CD4-positive, CD25-positive, alpha-beta regulatory T cell (primary cell): ENCODE data around the gene SATB2. TPM values are rescaled to one million over a fixed set of nuclear protein-coding genes. Genes with fewer than 3 reads are reported as not detected.

Source experiments
- ATAC-seq, 2 donors: fragments of 150-1000 bp; cut with Tn5 transposase; one replicate each; pipeline ENCODE4 v1.10.0; 2021; ENCODE audit warnings: low read depth in 2 of 2, moderate number of reproducible peaks in 2 of 2, moderate library complexity in 1 of 2
- DNase-seq, 3 donors: peaks; one replicate each; pipeline versions ENCODE4 v3.0.0 to v3.0.0-alpha.2; 2012 to 2022; ENCODE audit warnings: mixed read lengths in 1 of 3
- H3K27ac ChIP-seq: one replicate; pipeline ENCODE4 v1.7.0; 2013; ENCODE audit warnings: mild to moderate bottlenecking, low read length; ENCODE audit not compliant: insufficient read depth, poor library complexity, severe bottlenecking
- H3K27me3 ChIP-seq: one replicate; pipeline ENCODE4 v1.7.0; 2013; ENCODE audit warnings: low read length; ENCODE audit not compliant: control insufficient read depth, insufficient read depth
- H3K36me3 ChIP-seq: one replicate; pipeline ENCODE4 v1.7.0; 2013; ENCODE audit warnings: mild to moderate bottlenecking, low read length, moderate library complexity; ENCODE audit not compliant: control insufficient read depth, insufficient read depth
- H3K4me1 ChIP-seq: 2 replicates; pipeline ENCODE4 v1.7.0; 2013; ENCODE audit warnings: mild to moderate bottlenecking, low read length; ENCODE audit not compliant: insufficient read depth, control insufficient read depth, poor library complexity, severe bottlenecking
- H3K4me3 ChIP-seq: one replicate; pipeline ENCODE4 v1.7.0; 2013; ENCODE audit warnings: low read depth, mild to moderate bottlenecking, low read length, moderate library complexity
- H3K9me3 ChIP-seq, 2 experiments: 1 replicate in 1 of 2; 2 replicates in 1 of 2; pipeline ENCODE4 v1.7.0; 2013; ENCODE audit warnings: low read length in 2 of 2, mild to moderate bottlenecking in 1 of 2, moderate library complexity in 1 of 2; ENCODE audit not compliant: control insufficient read depth in 2 of 2
- H3K27ac Mint-ChIP-seq, 3 donors: one replicate each; pipeline ENCODE4 v1.8.0; 2020 to 2022; ENCODE audit warnings: mild to moderate bottlenecking in 3 of 3, mixed read lengths in 3 of 3, moderate library complexity in 2 of 3
- H3K27me3 Mint-ChIP-seq: one replicate; pipeline ENCODE4 v1.8.0; 2022; ENCODE audit warnings: mild to moderate bottlenecking, mixed read lengths
- H3K36me3 Mint-ChIP-seq: one replicate; pipeline ENCODE4 v1.8.0; 2020; ENCODE audit warnings: mixed read lengths
- H3K4me1 Mint-ChIP-seq, 4 donors: one replicate each; pipeline ENCODE4 v1.8.0; 2020 to 2022; ENCODE audit warnings: mixed read lengths in 4 of 4, mild to moderate bottlenecking in 1 of 4
- H3K4me3 Mint-ChIP-seq, 4 donors: one replicate each; pipeline ENCODE4 v1.8.0; 2020 to 2022; ENCODE audit warnings: mild to moderate bottlenecking in 4 of 4, mixed read lengths in 4 of 4, moderate library complexity in 3 of 4
- H3K9me3 Mint-ChIP-seq, 7 donors: one replicate each; pipeline ENCODE4 v1.8.0; 2020 to 2022; ENCODE audit warnings: mixed read lengths in 7 of 7, mild to moderate bottlenecking in 3 of 7, moderate library complexity in 2 of 7
- polyA plus RNA-seq, 4 donors: library from polyadenylated mRNA; unstranded; fragments of 300-500 nt; fragmentation: Illumina TruSeq; gene quantifications; one replicate each; pipeline ENCODE4 v1.2.3, GENCODE V29; 2021
- total RNA-seq: library from RNA; stranded (reverse); gene quantifications from one replicate; pipeline ENCODE4 v1.2.3, GENCODE V29; 2022

SATB2 gene
- total and polyA plus RNA-seq, 5 donors from 2014 or later = 0.05 TPM; not detected in 4

- no peaks in the 10 kb centered on the region for H3K27me3 Mint-ChIP-seq
- no peaks in the 10 kb centered on the region for H3K36me3 Mint-ChIP-seq
- peaks cover 0 to 2% (median 0%) of the 10 kb centered on the region in 7 donors for H3K9me3 Mint-ChIP-seq
- H3K36me3 ChIP-seq = no peaks in the 10 kb centered on the region
- DNase-seq = no peak
- H3K4me3 Mint-ChIP-seq = no peak overlapping the region
- no peaks in the 10 kb centered on the region for H3K4me1 Mint-ChIP-seq
- no peak overlapping the region for H3K27ac ChIP-seq
- H3K4me3 ChIP-seq = no peak overlapping the region
- H3K9me3 ChIP-seq = no peaks in the 10 kb centered on the region
- no peak overlapping the region for H3K27ac Mint-ChIP-seq
- no peaks in the 10 kb centered on the region for H3K27me3 ChIP-seq
- H3K4me1 ChIP-seq = no peaks in the 10 kb centered on the region
- ATAC-seq = no peak
Measured at GRCh38 chr2:199325881-199326280, 131.9 kb downstream of the SATB2 start.

- Mint-ChIP-seq H3K27me3 (no peaks in the 10 kb centered on the region), H3K9me3 (no peaks in the 10 kb centered on the region), H3K4me1 (no peaks in the 10 kb centered on the region), H3K4me3 (no peak overlapping the region), H3K36me3 (no peaks in the 10 kb centered on the region), H3K27ac (no peak overlapping the region)
- no peak overlapping the region for H3K4me3 ChIP-seq
- DNase-seq (no peak), ATAC-seq (no peak)
- no peaks in the 10 kb centered on the region for H3K27me3 ChIP-seq
- no peaks in the 10 kb centered on the region for H3K9me3 ChIP-seq
- H3K36me3 ChIP-seq = no peaks in the 10 kb centered on the region
- no peaks in the 10 kb centered on the region for H3K4me1 ChIP-seq
- no peak overlapping the region for H3K27ac ChIP-seq
Measured at GRCh38 chr2:199322151-199322550, 135.6 kb downstream of the SATB2 start.

- peaks cover 0 to 3% (median 0%) of the 10 kb centered on the region in 7 donors for H3K9me3 Mint-ChIP-seq
- H3K9me3 ChIP-seq = no peaks in the 10 kb centered on the region
- H3K36me3 Mint-ChIP-seq = no peaks in the 10 kb centered on the region
- no peaks in the 10 kb centered on the region for H3K4me1 Mint-ChIP-seq
- H3K27me3 Mint-ChIP-seq = no peaks in the 10 kb centered on the region
- ATAC-seq = no peak
- H3K27ac ChIP-seq = no peak overlapping the region
- DNase-seq = no peak
- no peak overlapping the region for H3K4me3 ChIP-seq
- no peaks in the 10 kb centered on the region for H3K4me1 ChIP-seq
- H3K4me3 Mint-ChIP-seq = no peak overlapping the region
- H3K27me3 ChIP-seq = no peaks in the 10 kb centered on the region
- H3K36me3 ChIP-seq = no peaks in the 10 kb centered on the region
- H3K27ac Mint-ChIP-seq = no peak overlapping the region
Measured at GRCh38 chr2:199317646-199318045, 140.1 kb downstream of the SATB2 start.

- ATAC-seq (no peak), DNase-seq (no peak)
- H3K36me3 ChIP-seq = no peaks in the 10 kb centered on the region
- Mint-ChIP-seq H3K27me3 (no peaks in the 10 kb centered on the region), H3K4me1 (no peaks in the 10 kb centered on the region), H3K4me3 (no peak overlapping the region), H3K27ac (no peak overlapping the region), H3K36me3 (no peaks in the 10 kb centered on the region), H3K9me3 (peaks cover 0 to 5% (median 0%) of the 10 kb centered on the region in 7 donors)
- H3K4me3 ChIP-seq = no peak overlapping the region
- H3K4me1 ChIP-seq = no peaks in the 10 kb centered on the region
- H3K27me3 ChIP-seq = no peaks in the 10 kb centered on the region
- no peak overlapping the region for H3K27ac ChIP-seq
- H3K9me3 ChIP-seq = no peaks in the 10 kb centered on the region
Measured at GRCh38 chr2:199316851-199317250, 140.9 kb downstream of the SATB2 start.

- H3K4me3 Mint-ChIP-seq = no peak overlapping the region
- no peaks in the 10 kb centered on the region for H3K36me3 ChIP-seq
- H3K36me3 Mint-ChIP-seq = no peaks in the 10 kb centered on the region
- H3K27ac ChIP-seq = no peak overlapping the region
- no peak overlapping the region for H3K4me3 ChIP-seq
- H3K27me3 ChIP-seq = no peaks in the 10 kb centered on the region
- no peaks in the 10 kb centered on the region for H3K4me1 ChIP-seq
- no peaks in the 10 kb centered on the region for H3K4me1 Mint-ChIP-seq
- H3K27ac Mint-ChIP-seq = no peak overlapping the region
- no peaks in the 10 kb centered on the region for H3K27me3 Mint-ChIP-seq
- DNase-seq = peak in 1 of 3 donors; percentile 9
- H3K9me3 Mint-ChIP-seq = peaks cover 0 to 5% (median 0%) of the 10 kb centered on the region in 7 donors
- ATAC-seq = no peak
- no peaks in the 10 kb centered on the region for H3K9me3 ChIP-seq
Measured at GRCh38 chr2:199315299-199316179, 142.2 kb downstream of the SATB2 start.

GRCh38 chr2:199312931-199313330, 144.8 kb downstream of the SATB2 start:
- no peaks in the 10 kb centered on the region for H3K27me3 Mint-ChIP-seq
- H3K4me1 Mint-ChIP-seq = no peaks in the 10 kb centered on the region
- no peak overlapping the region for H3K4me3 ChIP-seq
- no peaks in the 10 kb centered on the region for H3K36me3 Mint-ChIP-seq
- no peaks in the 10 kb centered on the region for H3K36me3 ChIP-seq
- no peak overlapping the region for H3K27ac ChIP-seq
- no peaks in the 10 kb centered on the region for H3K27me3 ChIP-seq
- DNase-seq (no peak), ATAC-seq (no peak)
- H3K27ac Mint-ChIP-seq = no peak overlapping the region
- H3K9me3 ChIP-seq = no peaks in the 10 kb centered on the region
- H3K4me3 Mint-ChIP-seq = no peak overlapping the region
- no peaks in the 10 kb centered on the region for H3K4me1 ChIP-seq
- H3K9me3 Mint-ChIP-seq = peaks cover 0 to 5% (median 0%) of the 10 kb centered on the region in 7 donors

GRCh38 chr2:199310771-199311585, 146.8 kb downstream of the SATB2 start:
- Histone ChIP-seq H3K4me1 (no peaks in the 10 kb centered on the region), H3K36me3 (no peaks in the 10 kb centered on the region), H3K4me3 (no peak overlapping the region), H3K9me3 (no peaks in the 10 kb centered on the region), H3K27me3 (no peaks in the 10 kb centered on the region), H3K27ac (no peak overlapping the region)
- ATAC-seq (no peak), DNase-seq (no peak)
- Mint-ChIP-seq H3K36me3 (no peaks in the 10 kb centered on the region), H3K4me1 (no peaks in the 10 kb centered on the region), H3K4me3 (no peak overlapping the region), H3K9me3 (peaks cover 0 to 5% (median 0%) of the 10 kb centered on the region in 7 donors), H3K27me3 (no peaks in the 10 kb centered on the region), H3K27ac (no peak overlapping the region)
